Measurements from ENCODE around the gene GALNT10. TPM values are rescaled to one million over a fixed set of nuclear protein-coding genes. Genes with fewer than 3 reads are reported as not detected.
"Not testable (repeated sequence)": the region's sequence is repeated elsewhere in the genome, so short reads cannot be mapped to it uniquely, and the experiment has no call there.

The GALNT10 gene
- total and polyA plus RNA-seq, 5 donors: 3.4 to 21.7 (median 15.4) TPM

DNA sequence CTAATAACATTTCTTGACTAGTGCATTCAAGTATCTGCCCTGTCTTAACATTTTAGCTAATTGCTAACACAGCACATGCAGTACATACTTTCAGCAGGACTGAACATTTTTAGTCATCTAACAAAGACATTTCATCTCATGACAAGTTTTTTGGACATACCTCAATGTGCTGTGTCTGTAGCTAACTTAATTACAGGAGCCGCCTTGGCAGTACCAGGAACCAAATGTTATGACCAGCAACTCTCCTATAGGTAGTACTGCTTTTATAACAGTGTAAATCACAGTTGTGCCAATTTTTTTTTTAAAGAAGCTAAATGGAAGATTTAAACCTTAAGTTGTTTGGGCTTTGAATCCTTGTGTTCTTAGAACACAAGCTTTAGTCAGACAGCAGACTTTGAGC lies 155.9 kb downstream of the GALNT10 start:
- Histone ChIP-seq H3K4me1 (ENCODE audit: control insufficient read depth, insufficient read depth, low read length) (no peaks in the 10 kb centered on the region), H3K27me3 (ENCODE audit: control insufficient read depth, insufficient read depth) (no peaks in the 10 kb centered on the region), H3K9me3 (ENCODE audit: control insufficient read depth, low read length) (no peaks in the 10 kb centered on the region), H3K27ac (ENCODE audit: low read length) (no peak overlapping the region), H3K4me3 (ENCODE audit: low read length) (no peak overlapping the region)
- no peak for ATAC-seq
- DNase-seq: no peak
- WGBS: 99% methylated on average over 1 of the region's 1 CpG
- intact Hi-C loops (cut with DNase I): no loop called here

DNA sequence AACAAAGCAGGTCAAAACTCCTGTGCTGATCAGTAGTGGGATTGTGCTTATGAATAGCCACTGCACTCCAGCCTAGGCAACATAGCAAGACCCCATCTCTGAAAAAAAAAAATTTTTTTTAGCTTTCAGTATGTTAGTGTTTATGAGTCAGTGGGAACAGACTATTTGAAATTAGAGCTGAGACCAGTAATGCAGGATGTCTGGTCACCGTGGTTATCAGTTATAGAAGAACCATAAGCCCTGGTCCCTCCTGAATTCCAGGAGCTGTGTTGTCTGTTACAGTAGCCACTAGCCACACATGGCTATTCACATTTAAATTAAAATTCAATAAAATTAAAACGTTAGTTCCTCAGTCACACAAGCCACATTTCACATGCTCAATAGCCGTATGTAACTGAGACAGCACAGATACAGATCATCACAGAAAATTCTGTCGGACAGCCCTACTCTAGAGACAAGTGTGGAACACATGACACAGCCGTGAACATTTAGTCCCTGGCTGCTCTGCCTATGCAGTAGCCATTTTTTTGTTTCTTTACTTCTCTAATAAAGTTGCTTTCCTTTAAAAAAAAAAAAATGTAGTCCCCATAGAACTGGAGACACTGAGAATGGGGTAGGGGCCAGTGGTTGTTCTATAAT lies 159.2 kb downstream of the GALNT10 start:
- intact Hi-C loops (cut with DNase I): no loop called here
- ATAC-seq (no peak), DNase-seq (no peak)
- Histone ChIP-seq H3K27me3 (ENCODE audit: control insufficient read depth, insufficient read depth) (no peaks in the 10 kb centered on the region), H3K9me3 (ENCODE audit: control insufficient read depth, low read length) (no peaks in the 10 kb centered on the region), H3K4me3 (ENCODE audit: low read length) (no peak overlapping the region), H3K4me1 (ENCODE audit: control insufficient read depth, insufficient read depth, low read length) (no peaks in the 10 kb centered on the region), H3K27ac (ENCODE audit: low read length) (no peak overlapping the region)
- WGBS: 89% methylated on average over 5 of the region's 5 CpGs

DNA sequence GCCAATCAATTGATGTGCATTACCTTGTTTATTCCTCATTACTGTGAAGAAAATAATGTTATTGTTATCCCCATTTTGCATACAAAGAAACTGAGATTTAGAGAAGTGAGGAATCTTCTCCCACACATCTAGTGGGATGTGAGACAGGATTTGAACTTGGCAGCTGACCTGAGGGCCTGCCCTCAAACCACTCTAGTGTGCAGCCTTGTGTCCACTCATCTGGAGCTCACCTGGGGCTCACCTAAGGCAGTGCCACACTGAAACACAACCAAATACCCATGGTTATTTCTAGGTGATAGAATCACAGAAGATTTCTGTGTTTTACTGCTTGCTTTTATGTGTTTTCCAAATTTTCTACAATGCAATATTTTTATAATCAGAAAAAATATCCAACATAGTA lies 160.6 kb downstream of the GALNT10 start:
- no peak for ATAC-seq
- intact Hi-C loops (cut with DNase I): no loop called here
- H3K27me3 ChIP-seq (ENCODE audit: control insufficient read depth, insufficient read depth): no peaks in the 10 kb centered on the region
- H3K27ac ChIP-seq (ENCODE audit: low read length): no peak overlapping the region
- H3K4me1 ChIP-seq (ENCODE audit: control insufficient read depth, insufficient read depth, low read length): no peaks in the 10 kb centered on the region
- no peaks in the 10 kb centered on the region for H3K9me3 ChIP-seq (ENCODE audit: control insufficient read depth, low read length)
- DNase-seq: no peak
- H3K4me3 ChIP-seq (ENCODE audit: low read length): no peak overlapping the region

DNA sequence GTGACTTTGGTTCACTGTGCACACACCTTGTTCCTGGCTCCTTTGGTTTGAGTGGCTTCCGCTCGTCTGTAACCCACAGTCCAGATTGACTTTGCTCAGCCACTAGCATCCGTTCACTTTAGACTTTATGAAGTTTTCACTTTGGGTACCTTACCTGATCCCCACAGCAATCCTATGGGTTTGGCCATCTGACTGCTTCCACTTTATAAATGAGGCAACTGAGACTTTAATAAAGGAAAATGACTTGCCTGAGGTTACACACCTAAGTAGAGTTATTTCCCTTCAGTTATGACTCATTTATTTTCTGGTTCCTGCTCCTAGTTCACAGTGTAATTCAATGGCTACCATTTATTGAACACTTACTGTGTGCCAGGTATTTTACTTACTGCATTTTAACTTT lies 161.0 kb downstream of the GALNT10 start:
- intact Hi-C loops (cut with DNase I): no loop called here
- 97% methylated on average over 3 of the region's 3 CpGs for WGBS
- ATAC-seq (no peak), DNase-seq (no peak)
- no peaks in the 10 kb centered on the region for H3K4me1 ChIP-seq (ENCODE audit: control insufficient read depth, insufficient read depth, low read length)
- no peaks in the 10 kb centered on the region for H3K9me3 ChIP-seq (ENCODE audit: control insufficient read depth, low read length)
- H3K27ac ChIP-seq (ENCODE audit: low read length): no peak overlapping the region
- no peak overlapping the region for H3K4me3 ChIP-seq (ENCODE audit: low read length)
- H3K27me3 ChIP-seq (ENCODE audit: control insufficient read depth, insufficient read depth): no peaks in the 10 kb centered on the region

DNA sequence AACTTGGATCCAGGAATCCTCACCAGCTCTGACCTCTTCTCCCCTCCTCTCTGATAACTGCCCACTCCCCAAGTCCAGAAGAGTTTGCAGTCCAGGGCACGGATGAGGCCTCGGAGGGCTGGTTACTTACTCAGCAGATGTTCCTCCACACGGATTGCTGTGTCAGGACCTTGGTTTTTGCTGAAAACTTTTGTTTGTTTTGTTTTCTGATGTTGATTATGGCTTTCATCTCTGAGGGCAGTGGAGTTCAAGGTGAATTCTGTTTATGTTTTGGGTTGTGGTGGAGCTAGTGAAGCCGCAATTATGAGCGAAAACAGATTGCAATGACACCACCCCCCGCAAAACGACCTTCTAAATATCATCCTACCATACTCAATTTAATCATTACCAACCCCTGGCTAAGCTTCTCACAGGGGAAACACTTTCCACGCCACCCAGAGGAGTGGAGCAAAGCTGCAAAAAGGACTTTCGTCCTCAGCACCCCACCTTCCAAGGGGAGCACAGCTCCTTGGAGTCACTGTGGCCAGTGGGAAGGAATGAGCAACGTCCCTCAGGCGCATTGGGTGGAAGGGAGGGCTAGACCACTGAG lies 162.5 kb downstream of the GALNT10 start:
- no peak for DNase-seq
- 90% methylated on average over 11 of the region's 11 CpGs for WGBS
- Histone ChIP-seq H3K4me3 (ENCODE audit: low read length) (no peak overlapping the region), H3K27ac (ENCODE audit: low read length) (no peak overlapping the region), H3K9me3 (ENCODE audit: control insufficient read depth, low read length) (no peaks in the 10 kb centered on the region), H3K27me3 (ENCODE audit: control insufficient read depth, insufficient read depth) (no peaks in the 10 kb centered on the region), H3K4me1 (ENCODE audit: control insufficient read depth, insufficient read depth, low read length) (no peaks in the 10 kb centered on the region)
- no peak for ATAC-seq
- intact Hi-C loops (cut with DNase I): no loop called here

DNA sequence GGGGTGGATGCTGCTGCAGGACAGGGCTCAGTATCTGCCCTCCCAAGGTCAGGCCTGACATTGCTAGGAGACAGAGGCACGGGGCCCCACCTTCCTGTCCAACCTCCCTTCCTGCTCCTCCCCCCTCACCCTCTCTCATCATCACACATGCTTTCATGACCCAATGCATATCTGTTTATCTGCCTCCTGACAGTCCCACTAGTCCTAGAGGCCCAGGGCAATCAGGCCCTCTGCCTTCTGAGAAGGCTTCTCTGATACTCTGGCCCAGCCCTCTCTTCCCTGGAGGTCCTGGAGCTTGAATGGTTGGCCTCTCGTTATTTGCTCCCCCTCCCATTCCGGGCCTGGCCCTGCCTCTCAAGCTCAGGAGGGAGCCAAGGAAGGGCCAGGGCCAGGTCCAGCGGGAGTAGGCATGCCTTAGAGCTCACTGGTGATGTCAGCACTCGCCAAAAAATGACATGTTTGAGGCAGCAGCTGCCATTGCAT lies 164.6 kb downstream of the GALNT10 start:
- peaks cover 1% of the 10 kb centered on the region for H3K4me1 ChIP-seq (ENCODE audit: control insufficient read depth, insufficient read depth, low read length)
- intact Hi-C loops (cut with DNase I): no loop called here
- H3K4me3 ChIP-seq (ENCODE audit: low read length): no peak overlapping the region
- H3K27ac ChIP-seq (ENCODE audit: low read length): no peak overlapping the region
- 42% methylated on average over 5 of the region's 5 CpGs for WGBS
- ATAC-seq: peak; percentile 82 to 89
- H3K9me3 ChIP-seq (ENCODE audit: control insufficient read depth, low read length): no peaks in the 10 kb centered on the region
- no peaks in the 10 kb centered on the region for H3K27me3 ChIP-seq (ENCODE audit: control insufficient read depth, insufficient read depth)
- peak; percentile 66 to 89 (median 85) for DNase-seq

DNA sequence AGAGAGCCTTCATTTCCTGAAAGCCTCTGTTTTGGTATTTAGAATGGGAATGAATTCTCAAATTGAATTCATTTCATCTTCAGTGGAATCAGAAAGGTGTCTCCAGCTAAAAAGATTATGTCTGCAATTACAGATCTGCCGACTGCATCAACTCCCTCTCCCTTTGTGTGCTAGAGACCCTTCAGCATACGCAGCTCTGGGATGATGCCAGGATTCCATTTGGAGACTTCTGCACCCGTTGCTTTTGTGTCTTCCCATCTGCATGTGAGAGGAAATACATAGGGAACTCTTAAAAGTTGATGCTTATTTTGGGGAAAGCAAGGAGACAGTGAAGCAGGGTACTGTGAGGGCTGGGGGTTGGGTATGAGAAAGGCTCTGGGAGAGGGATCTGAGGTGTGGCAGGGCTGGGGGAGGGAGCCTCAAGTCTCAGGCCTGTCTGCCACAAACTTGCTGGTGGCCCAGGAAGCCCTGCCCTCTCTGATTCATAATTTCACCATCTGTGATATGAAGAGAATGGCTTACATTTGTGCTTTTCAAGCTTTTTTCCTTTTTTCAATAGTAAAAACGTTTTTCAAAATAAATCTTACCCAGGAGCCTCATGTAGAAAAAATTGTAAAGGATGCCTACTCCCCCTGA lies 165.6 kb downstream of the GALNT10 start:
- WGBS: 59% methylated on average over 4 of the region's 4 CpGs
- intact Hi-C loops (cut with DNase I): no loop called here
- Histone ChIP-seq H3K4me3 (ENCODE audit: low read length) (no peak overlapping the region), H3K27ac (ENCODE audit: low read length) (no peak overlapping the region), H3K27me3 (ENCODE audit: control insufficient read depth, insufficient read depth) (no peaks in the 10 kb centered on the region), H3K9me3 (ENCODE audit: control insufficient read depth, low read length) (no peaks in the 10 kb centered on the region), H3K4me1 (ENCODE audit: control insufficient read depth, insufficient read depth, low read length) (peaks cover 1% of the 10 kb centered on the region)
- ATAC-seq: peak; percentile 17 to 58
- DNase-seq: no peak

DNA sequence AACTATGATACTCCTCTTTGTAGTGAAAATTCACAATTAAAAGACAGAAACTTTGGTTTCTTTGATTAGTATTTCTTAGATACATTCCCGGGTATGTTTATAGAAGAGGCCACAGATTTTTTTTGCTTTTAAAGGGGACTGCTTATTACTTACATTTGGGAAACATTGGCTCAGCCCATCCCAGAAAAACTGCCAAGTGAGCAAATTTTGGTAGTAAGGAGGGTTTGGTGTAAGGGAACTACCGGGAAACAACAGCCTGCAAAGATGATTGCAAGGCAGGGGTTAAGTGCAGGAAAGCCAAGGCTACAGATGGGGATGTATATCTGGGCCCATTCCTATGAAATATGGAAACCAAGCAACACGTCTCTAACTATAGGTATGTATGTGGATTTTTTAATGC lies 166.4 kb downstream of the GALNT10 start:
- H3K27me3 ChIP-seq (ENCODE audit: control insufficient read depth, insufficient read depth): no peaks in the 10 kb centered on the region
- 97% methylated on average over 3 of the region's 3 CpGs for WGBS
- H3K4me3 ChIP-seq (ENCODE audit: low read length): no peak overlapping the region
- DNase-seq (no peak), ATAC-seq (no peak)
- H3K4me1 ChIP-seq (ENCODE audit: control insufficient read depth, insufficient read depth, low read length): peaks cover 1% of the 10 kb centered on the region
- no peaks in the 10 kb centered on the region for H3K9me3 ChIP-seq (ENCODE audit: control insufficient read depth, low read length)
- H3K27ac ChIP-seq (ENCODE audit: low read length): no peak overlapping the region
- intact Hi-C loops (cut with DNase I): no loop called here

DNA sequence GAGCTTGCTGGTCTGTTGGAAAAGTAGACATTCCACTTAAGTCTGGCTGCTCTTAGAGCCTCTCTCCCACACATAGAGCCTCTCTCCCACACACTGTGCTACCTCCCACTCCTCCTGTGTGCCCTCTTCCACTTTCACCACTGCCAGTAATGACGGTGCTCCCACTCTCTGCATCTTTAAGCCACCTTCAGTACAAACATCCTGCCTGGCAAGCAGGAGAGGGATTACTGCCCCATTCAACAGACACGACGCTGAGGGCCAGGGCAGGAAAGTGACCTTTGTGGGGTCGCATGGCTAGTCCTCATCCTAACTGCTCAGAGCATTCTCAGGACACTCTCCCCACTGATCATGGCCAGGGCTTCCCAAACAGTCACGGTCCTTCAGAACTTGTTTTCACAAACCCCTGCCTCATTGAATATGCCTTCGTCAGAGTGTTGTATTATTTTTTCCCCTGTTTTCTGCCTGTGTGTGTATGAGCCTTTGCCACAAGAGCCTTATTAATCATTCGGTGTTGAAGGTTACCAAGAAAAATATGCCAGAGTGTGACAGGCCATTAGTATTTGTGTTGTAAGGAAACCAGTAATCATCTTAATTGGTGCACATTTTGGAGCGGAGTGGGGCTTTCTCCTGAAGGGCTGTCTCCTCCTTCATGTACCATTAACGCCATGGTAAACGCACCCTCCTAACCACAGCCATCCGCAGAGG lies 168.1 kb downstream of the GALNT10 start:
- no peak overlapping the region for H3K27ac ChIP-seq (ENCODE audit: low read length)
- no peak overlapping the region for H3K4me3 ChIP-seq (ENCODE audit: low read length)
- DNase-seq (no peak), ATAC-seq (no peak)
- peaks cover 1% of the 10 kb centered on the region for H3K4me1 ChIP-seq (ENCODE audit: control insufficient read depth, insufficient read depth, low read length)
- no peaks in the 10 kb centered on the region for H3K9me3 ChIP-seq (ENCODE audit: control insufficient read depth, low read length)
- WGBS: 84% methylated on average over 11 of the region's 11 CpGs
- H3K27me3 ChIP-seq (ENCODE audit: control insufficient read depth, insufficient read depth): no peaks in the 10 kb centered on the region
- intact Hi-C loops (cut with DNase I): no loop called here

DNA sequence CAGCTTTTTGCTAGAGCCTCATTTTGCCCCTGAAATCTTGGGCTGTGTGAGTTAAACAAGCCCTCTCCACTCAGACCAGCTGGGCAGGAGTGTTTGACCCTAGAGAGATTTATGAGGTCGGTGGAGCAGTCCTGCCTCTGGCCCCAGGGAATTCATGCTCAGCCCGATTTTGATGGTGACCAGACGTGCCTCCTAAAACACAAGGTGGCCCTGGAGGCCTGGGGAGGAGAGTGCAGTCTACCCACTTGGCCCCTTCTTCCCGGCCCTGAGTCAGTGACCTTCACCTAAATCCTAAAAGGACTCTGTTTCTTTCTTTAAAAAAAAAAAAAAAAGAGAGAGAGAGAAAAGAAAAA lies 168.7 kb downstream of the GALNT10 start:
- Histone ChIP-seq H3K27ac (ENCODE audit: low read length) (no peak overlapping the region), H3K4me3 (ENCODE audit: low read length) (no peak overlapping the region), H3K27me3 (ENCODE audit: control insufficient read depth, insufficient read depth) (no peaks in the 10 kb centered on the region), H3K9me3 (ENCODE audit: control insufficient read depth, low read length) (no peaks in the 10 kb centered on the region), H3K4me1 (ENCODE audit: control insufficient read depth, insufficient read depth, low read length) (peaks cover 1% of the 10 kb centered on the region)
- intact Hi-C loops (cut with DNase I): no loop called here
- ATAC-seq (no peak), DNase-seq (no peak)
- 72% methylated on average over 4 of the region's 4 CpGs for WGBS

DNA sequence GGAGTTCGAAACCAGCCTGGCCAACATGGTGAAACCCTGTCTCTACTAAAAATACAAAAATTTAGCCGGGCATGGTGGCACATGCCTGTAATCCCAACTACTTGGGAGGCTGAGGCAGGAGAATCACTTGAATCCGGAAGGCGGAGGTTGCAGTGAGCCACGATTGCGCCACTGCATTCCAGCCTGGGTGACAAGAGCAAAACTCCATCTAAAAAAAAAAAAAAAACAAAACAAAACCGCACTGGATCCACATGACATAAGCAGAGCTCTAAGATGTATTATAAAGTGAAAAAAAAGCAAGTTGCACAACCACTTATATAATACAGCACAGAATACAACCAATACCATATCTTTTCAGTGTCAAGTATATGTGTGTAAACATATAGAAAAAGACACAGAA lies 169.7 kb downstream of the GALNT10 start:
- intact Hi-C loops (cut with DNase I); H3K27me3 ChIP-seq (ENCODE audit: control insufficient read depth, insufficient read depth); H3K9me3 ChIP-seq (ENCODE audit: control insufficient read depth, low read length); H3K4me1 ChIP-seq (ENCODE audit: control insufficient read depth, insufficient read depth, low read length); DNase-seq; H3K4me3 ChIP-seq (ENCODE audit: low read length); ATAC-seq; H3K27ac ChIP-seq (ENCODE audit: low read length): not testable (repeated sequence)
- 94% methylated on average over 7 of the region's 7 CpGs for WGBS
